Fibroblast of the aortic adventitia (primary cell): ENCODE results near the gene SLC9A2. TPM values are rescaled to one million over a fixed set of nuclear protein-coding genes. Genes with fewer than 3 reads are reported as not detected.

Source experiments
- DNase-seq: peaks from one replicate; pipeline ENCODE4 v3.0.0-alpha.2; 2010; ENCODE audit warnings: low read depth
- H3K4me3 ChIP-seq: 2 replicates; pipeline ENCODE4 v1.5.1; 2011; ENCODE audit warnings: low read depth, mild to moderate bottlenecking, control low read depth, low read length, moderate library complexity
- CTCF ChIP-seq: IDR thresholded peaks from 2 replicates; pipeline ENCODE4 v1.5.1; 2011; ENCODE audit warnings: mild to moderate bottlenecking, low read length, control low read depth, inconsistent platforms; ENCODE audit not compliant: insufficient read depth
- total RNA-seq: library from RNA; depleted of rRNA; stranded (reverse); fragments of >200 nt; gene quantifications from 2 replicates; pipeline ENCODE4 v1.2.3, GENCODE V29; 2012; ENCODE audit warnings: low replicate concordance

SLC9A2 gene
- total RNA-seq, 1 donor, result under 0.01 TPM

GRCh38 chr2:102736410-102737409, 117.4 kb downstream of the SLC9A2 start:
- H3K4me3 ChIP-seq, result peak overlapping the region; percentile 83
- TF ChIP-seq CTCF, result peak; percentile 38
- DNase-seq, result peak; percentile 53

DNA sequence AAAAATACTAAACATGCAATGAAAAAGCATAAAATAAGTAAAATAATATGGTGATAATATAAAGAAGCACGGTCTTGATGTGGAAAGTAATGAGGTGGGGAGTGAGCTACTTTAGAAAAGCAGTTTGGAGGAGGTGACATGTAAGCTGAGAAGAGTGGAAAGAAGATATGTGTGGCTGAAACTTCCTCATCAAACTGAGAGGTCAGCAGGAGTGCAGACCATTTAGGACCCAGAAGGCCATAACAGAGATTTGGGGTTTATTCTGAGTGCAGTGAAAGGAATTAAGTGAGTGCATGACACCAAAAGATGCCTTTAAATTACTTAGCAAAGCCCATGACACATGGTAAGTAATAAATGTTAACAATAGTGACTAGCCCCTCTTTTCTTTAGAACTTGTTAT, 118.1 kb downstream of the SLC9A2 start:
- TF ChIP-seq CTCF, result no peak
- H3K4me3 ChIP-seq, result no peak overlapping the region
- no peak for DNase-seq

GRCh38 chr2:102743259-102743658, 123.9 kb downstream of the SLC9A2 start:
- DNase-seq, result no peak
- no peak overlapping the region for H3K4me3 ChIP-seq
- no peak for TF ChIP-seq CTCF

DNA sequence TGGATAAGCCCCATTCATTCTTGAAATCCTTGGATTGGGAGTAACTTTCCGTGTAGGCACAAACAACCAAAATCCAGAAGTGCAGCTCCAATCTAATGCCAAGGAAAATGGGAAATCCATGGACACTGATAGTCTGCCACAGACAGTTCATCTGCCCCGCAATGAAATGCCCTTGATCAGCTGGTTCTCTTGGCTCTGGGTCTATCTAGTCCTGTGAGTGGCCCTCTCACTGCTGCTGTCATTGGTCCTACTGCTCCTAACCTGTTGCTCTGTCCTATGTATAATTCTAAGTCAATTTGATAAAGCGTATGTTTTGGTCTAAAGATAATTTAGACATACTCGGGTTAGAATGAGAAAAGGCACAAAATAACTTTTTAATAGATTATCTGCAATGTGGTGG, 128.8 kb downstream of the SLC9A2 start:
- no peak for TF ChIP-seq CTCF
- H3K4me3 ChIP-seq, result no peak overlapping the region
- no peak for DNase-seq

DNA sequence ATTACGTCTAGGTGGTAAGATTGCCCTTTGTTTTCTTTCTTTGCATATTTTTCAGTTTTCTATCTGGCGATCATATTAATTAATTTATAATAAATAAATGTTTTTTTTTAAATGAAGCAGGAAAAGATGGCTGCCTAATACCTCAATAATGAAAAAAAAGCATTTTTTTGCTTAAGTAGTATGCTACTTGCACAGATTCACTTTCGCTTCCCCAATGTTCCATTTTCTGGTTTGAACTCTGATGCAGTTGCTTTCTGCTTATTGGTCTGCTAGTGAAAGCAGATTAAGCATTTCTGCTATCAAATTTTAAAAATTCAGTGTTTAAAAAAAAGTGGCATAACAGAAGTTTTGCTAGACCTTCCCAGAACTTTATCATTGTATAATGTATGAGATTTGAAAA, 130.6 kb downstream of the SLC9A2 start:
- H3K4me3 ChIP-seq, result no peak overlapping the region
- no peak for TF ChIP-seq CTCF
- DNase-seq, result no peak

GRCh38 chr2:102753563-102754159, 134.3 kb downstream of the SLC9A2 start:
- TF ChIP-seq CTCF, result peak; percentile 72
- H3K4me3 ChIP-seq, result no peak overlapping the region
- DNase-seq, result peak; percentile 66
